ENCODE data around the gene SLC19A2. TPM values are rescaled to one million over a fixed set of nuclear protein-coding genes. Genes with fewer than 3 reads are reported as not detected.

The SLC19A2 gene
- total RNA-seq, 1 experiment from 2014 or later = 12.8 TPM

GRCh38 chr1:169523904-169524303, 38.2 kb upstream of the SLC19A2 start:
- Histone ChIP-seq H3K4ac (ENCODE audit: low read depth, low read length) (no peak overlapping the region), H3K56ac (ENCODE audit: insufficient read length, low read depth, low read length) (no peak overlapping the region), H3K23me2 (ENCODE audit: insufficient read length, low read depth, low read length, poor library complexity, severe bottlenecking) (no peaks in the 10 kb centered on the region), H4K8ac (replicated peaks; ENCODE audit: insufficient read length, low read depth, low read length) (no peak overlapping the region), H4K91ac (ENCODE audit: insufficient read length, low read depth, low read length) (no peak overlapping the region), H3K9me3 (ENCODE audit: control insufficient read depth, low read depth, low read length) (no peaks in the 10 kb centered on the region), H2AFZ (ENCODE audit: low read length) (no peak overlapping the region), H3K23ac (ENCODE audit: insufficient read length, low read depth, low read length) (no peak overlapping the region), H2BK15ac (ENCODE audit: low read depth, low read length) (no peak overlapping the region), H3K4me2 (ENCODE audit: insufficient read depth, insufficient read length, low read length) (no peak overlapping the region), H3K27me3 (ENCODE audit: insufficient read depth, low read length) (no peaks in the 10 kb centered on the region), H3K4me1 (ENCODE audit: insufficient read depth, low read length) (peaks cover 6% of the 10 kb centered on the region; the same call in 1 of the 2 replicates), H2BK12ac (ENCODE audit: insufficient read length, low read depth, low read length) (no peak overlapping the region), H3K79me1 (ENCODE audit: insufficient read depth, low read depth, low read length, poor library complexity, severe bottlenecking) (no peaks in the 10 kb centered on the region), H2BK120ac (ENCODE audit: low read depth, low read length, poor library complexity, severe bottlenecking) (no peak overlapping the region), H3K14ac (ENCODE audit: insufficient read depth, low read length) (no peak overlapping the region), H3K79me2 (ENCODE audit: insufficient read depth, low read length) (no peaks in the 10 kb centered on the region), H3K9ac (ENCODE audit: extremely low read depth, insufficient read length, low read length) (no peak overlapping the region), H4K20me1 (ENCODE audit: control insufficient read depth, insufficient read depth, insufficient read length) (no peaks in the 10 kb centered on the region), H3K18ac (ENCODE audit: insufficient read length, low read depth, low read length) (no peak overlapping the region), H3T11ph (ENCODE audit: low read length) (no peak overlapping the region), H2BK20ac (ENCODE audit: low read depth, low read length, poor library complexity, severe bottlenecking) (no peak overlapping the region), H4K5ac (ENCODE audit: insufficient read length, low read depth, low read length) (no peak overlapping the region), H2AK5ac (ENCODE audit: insufficient read length, low read length) (no peak overlapping the region), H2BK5ac (ENCODE audit: insufficient read length, low read length) (no peak overlapping the region), H3K27ac (ENCODE audit: insufficient read length, low read depth, low read length) (no peak overlapping the region)
- no peaks in the 10 kb centered on the region for H3K36me3 Mint-ChIP-seq (ENCODE audit: insufficient read depth in 1 of 3, low read depth in 3 of 3)
- DNase-seq = no peak
- H3K9me3 Mint-ChIP-seq = no peaks in the 10 kb centered on the region
- H3K4me1 Mint-ChIP-seq = peaks cover 12 to 25% of the 10 kb centered on the region in 2 experiments
- TF ChIP-seq, protein P1, sequence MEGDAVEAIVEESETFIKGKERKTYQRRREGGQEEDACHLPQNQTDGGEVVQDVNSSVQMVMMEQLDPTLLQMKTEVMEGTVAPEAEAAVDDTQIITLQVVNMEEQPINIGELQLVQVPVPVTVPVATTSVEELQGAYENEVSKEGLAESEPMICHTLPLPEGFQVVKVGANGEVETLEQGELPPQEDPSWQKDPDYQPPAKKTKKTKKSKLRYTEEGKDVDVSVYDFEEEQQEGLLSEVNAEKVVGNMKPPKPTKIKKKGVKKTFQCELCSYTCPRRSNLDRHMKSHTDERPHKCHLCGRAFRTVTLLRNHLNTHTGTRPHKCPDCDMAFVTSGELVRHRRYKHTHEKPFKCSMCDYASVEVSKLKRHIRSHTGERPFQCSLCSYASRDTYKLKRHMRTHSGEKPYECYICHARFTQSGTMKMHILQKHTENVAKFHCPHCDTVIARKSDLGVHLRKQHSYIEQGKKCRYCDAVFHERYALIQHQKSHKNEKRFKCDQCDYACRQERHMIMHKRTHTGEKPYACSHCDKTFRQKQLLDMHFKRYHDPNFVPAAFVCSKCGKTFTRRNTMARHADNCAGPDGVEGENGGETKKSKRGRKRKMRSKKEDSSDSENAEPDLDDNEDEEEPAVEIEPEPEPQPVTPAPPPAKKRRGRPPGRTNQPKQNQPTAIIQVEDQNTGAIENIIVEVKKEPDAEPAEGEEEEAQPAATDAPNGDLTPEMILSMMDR (conservative IDR thresholded peaks at IDR 0.05) = no peak
- H3K4me3 Mint-ChIP-seq = no peak overlapping the region
- no peak overlapping the region for H3K27ac Mint-ChIP-seq
- H3K27me3 Mint-ChIP-seq (ENCODE audit: low read depth) = no peaks in the 10 kb centered on the region

All from H9 (cell line).